GM12864 (cell line): ENCODE results near the gene ATXN7.

Source experiments
- DNase-seq: peaks from one replicate; pipeline ENCODE4 v3.0.0-alpha.2; 2011; ENCODE audit warnings: low read depth
- H3K4me3 ChIP-seq: 2 replicates; pipeline ENCODE4 v1.5.1; 2011; ENCODE audit warnings: mild to moderate bottlenecking, low read depth, low read length, control low read depth
- CTCF ChIP-seq: IDR thresholded peaks from 2 replicates; pipeline ENCODE4 v1.5.1; 2011; ENCODE audit warnings: low read depth, mild to moderate bottlenecking, moderate library complexity, low read length, control low read depth, inconsistent platforms; ENCODE audit errors: missing control alignments

Gene ATXN7

GRCh38 chr3:63934041-63934866, 70.6 kb downstream of the ATXN7 start:
- no peak for DNase-seq
- H3K4me3 ChIP-seq: no peak overlapping the region
- no peak for TF ChIP-seq CTCF

- H3K4me3 ChIP-seq: no peak overlapping the region
- TF ChIP-seq CTCF: no peak
- no peak for DNase-seq
Observed at GRCh38 chr3:63936925-63937324, 73.3 kb downstream of the ATXN7 start.

GRCh38 chr3:63937661-63938651, 74.3 kb downstream of the ATXN7 start:
- DNase-seq: peak; percentile 65
- no peak overlapping the region for H3K4me3 ChIP-seq
- TF ChIP-seq CTCF: no peak

- TF ChIP-seq CTCF: no peak
- DNase-seq: no peak
- H3K4me3 ChIP-seq: no peak overlapping the region
Observed at GRCh38 chr3:63940389-63940757, 76.7 kb downstream of the ATXN7 start.

- no peak for TF ChIP-seq CTCF
- no peak for DNase-seq
- no peak overlapping the region for H3K4me3 ChIP-seq
Observed at GRCh38 chr3:63942528-63942927, 78.9 kb downstream of the ATXN7 start.

GRCh38 chr3:63943678-63944077, 80.0 kb downstream of the ATXN7 start:
- no peak overlapping the region for H3K4me3 ChIP-seq
- TF ChIP-seq CTCF: no peak
- DNase-seq: no peak
